VCaP (cell line): ENCODE results near the gene FOXA3.
A peak's percentile ranks its signal among the peaks of the same experiment; 100 is the strongest.

ENCODE experiments used
- H3K27ac ChIP-seq: fragments of 450-650 bp; 2 replicates; pipeline ENCODE4 v1.5.1; 2017
- TF ChIP-seq, protein P1 (sequence below): fragments of 450-650 bp; conservative IDR thresholded peaks from 2 replicates; pipeline ENCODE4 v1.5.1; 2017; ENCODE audit warnings: mild to moderate bottlenecking, moderate library complexity

FOXA3 gene

DNA sequence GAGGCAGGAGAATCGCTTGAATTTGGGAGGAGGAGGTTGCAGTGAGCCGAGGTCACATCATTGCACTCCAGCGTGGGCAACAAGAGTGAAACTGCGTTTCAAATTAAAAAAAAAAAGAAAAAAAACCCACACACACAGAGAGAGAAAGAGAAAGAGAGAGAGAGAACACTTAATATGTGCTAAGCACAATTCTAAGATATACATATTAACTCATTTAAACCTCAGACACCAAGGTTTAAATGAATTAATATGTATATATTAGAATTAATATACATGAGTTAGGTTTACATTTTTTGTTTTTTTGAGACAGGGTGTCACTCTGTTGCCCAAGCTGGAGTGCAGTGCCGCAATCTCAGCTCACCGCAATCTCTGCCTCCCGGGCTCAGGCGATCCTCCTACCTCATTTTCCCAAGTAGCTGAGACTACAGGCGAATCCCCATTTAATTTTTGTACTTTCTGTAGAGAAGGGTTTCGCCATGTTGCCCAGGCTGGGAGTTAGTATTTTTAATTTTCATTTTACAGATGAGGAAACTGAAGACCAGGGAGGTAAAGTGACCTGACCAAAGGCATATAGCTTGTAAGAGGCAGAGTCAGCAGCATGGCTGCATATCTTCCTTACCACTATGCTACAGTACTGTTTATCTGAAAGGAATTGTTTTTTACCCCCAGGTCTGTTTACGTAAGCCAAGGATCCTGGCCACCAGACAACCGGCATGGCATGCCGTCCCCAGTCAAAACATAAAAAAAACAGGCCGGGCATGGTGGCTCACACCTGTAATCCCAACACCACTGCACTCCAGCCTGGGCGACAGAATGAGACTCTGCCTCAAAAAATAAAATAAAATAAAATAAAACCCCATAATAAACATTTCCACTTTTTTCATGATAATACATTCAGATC, 3.5 kb upstream of the FOXA3 start:
- H3K27ac ChIP-seq: peak overlapping the region; percentile 94
- TF ChIP-seq, protein P1, sequence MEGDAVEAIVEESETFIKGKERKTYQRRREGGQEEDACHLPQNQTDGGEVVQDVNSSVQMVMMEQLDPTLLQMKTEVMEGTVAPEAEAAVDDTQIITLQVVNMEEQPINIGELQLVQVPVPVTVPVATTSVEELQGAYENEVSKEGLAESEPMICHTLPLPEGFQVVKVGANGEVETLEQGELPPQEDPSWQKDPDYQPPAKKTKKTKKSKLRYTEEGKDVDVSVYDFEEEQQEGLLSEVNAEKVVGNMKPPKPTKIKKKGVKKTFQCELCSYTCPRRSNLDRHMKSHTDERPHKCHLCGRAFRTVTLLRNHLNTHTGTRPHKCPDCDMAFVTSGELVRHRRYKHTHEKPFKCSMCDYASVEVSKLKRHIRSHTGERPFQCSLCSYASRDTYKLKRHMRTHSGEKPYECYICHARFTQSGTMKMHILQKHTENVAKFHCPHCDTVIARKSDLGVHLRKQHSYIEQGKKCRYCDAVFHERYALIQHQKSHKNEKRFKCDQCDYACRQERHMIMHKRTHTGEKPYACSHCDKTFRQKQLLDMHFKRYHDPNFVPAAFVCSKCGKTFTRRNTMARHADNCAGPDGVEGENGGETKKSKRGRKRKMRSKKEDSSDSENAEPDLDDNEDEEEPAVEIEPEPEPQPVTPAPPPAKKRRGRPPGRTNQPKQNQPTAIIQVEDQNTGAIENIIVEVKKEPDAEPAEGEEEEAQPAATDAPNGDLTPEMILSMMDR: no peak

DNA sequence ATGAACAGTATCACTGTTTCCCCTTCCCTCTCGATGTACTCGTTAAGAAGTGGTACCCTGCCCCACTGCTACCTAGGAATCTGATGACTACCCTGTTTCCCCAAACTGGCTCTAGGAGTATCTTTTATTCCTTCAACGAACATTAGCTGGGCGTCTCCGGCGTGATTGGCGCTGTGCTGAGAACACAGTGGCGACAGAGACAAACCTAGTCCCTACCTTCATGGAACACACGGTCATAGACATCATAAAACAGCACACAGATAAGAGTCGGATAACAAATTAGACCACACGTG, 1.9 kb upstream of the FOXA3 start:
- H3K27ac ChIP-seq: peak overlapping the region; percentile 94
- TF ChIP-seq, protein P1: no peak

- TF ChIP-seq, protein P1: no peak
- peak within 1 kb of the TSS; percentile 94 for H3K27ac ChIP-seq
These were observed 1.4 kb upstream of the FOXA3 start, which contains the start of gene SYMPK for GRCh38 chr19:45862564-45863334. Gene SYMPK, minus strand, starts transcription at chr19:45863147. Its CDS starts 8,652 bp downstream, at chr19:45854495.

DNA sequence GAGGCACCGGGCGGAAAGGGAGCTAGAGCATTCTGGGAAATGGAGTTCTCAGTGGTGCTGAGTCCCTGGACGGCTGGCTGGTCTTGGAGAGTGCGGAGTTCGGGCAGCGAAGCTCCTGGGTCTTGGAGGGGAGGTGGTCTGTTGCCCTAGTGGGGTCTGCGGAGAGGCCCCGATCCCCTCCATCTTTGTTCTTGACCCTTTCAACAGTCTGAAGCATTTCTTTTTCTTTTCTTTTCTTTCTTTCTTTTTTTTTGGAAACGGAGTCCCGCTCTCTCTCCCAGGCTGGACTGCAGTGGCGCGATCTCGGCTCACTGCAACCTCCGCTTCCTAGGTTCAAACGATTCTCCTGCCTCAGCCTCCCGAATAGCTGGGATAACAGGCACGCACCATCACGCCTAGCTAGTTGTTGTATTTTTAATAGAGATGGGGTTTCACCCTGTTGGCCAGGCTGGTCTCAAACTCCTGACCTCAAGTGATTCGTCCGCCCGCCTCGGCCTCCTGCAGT, 739 bp upstream of the FOXA3 start:
- peak overlapping the region; percentile 94 for H3K27ac ChIP-seq
- TF ChIP-seq, protein P1: no peak

- TF ChIP-seq, protein P1: no peak
- H3K27ac ChIP-seq: no peak overlapping the region
These were observed 530 bp downstream of the FOXA3 start for GRCh38 chr19:45864629-45865082.

DNA sequence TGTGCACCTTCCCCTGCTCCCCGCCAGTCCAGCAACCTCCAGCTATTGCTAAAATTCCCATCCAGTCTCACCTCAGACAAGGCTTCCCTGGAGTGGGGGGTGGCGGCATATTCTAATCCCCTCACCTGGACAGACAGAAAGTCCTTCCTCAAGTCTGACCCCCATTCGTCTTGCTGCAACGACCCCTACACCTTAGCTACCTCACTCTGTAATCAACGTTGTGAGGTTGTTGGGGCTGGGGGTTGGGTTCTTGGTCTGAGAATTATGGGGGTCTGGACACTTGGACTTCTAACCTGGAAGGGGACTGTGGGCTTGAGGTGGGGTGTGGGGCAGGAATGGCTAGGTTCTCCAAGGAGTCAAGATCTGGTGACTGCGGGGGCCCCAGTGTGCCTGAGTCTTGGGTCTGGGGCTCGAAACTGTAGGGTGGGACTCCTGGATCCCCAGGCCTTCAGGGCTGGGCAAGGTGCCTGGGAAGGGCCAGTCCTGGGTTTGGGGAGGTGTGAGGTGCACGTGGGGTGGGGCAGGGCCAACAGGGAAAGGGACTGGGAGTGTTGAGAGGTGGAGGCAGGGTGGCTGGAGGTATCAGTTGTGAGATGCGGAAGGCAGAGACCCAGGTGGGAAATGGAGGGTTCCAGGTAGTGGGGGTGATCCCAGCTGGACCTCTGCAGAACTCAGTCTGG, 1.3 kb downstream of the FOXA3 start:
- TF ChIP-seq, protein P1: no peak
- H3K27ac ChIP-seq: no peak overlapping the region
